GM12878 (cell line): ENCODE measurements around the gene PALLD. TPM values are rescaled to one million over a fixed set of nuclear protein-coding genes. Genes with fewer than 3 reads are reported as not detected.

Experiments used
- ATAC-seq: fragments of 200-7000 bp; cut with Tn5 transposase; 3 replicates; pipeline ENCODE4 v1.9.1; 2020; ENCODE audit warnings: mild to moderate bottlenecking, moderate library complexity
- BruUV-seq: library from RNA; stranded (reverse); fragments of 400-500 nt; replicated peaks from 2 replicates; lab custom pipeline; 2021; lab: Mats Ljungman, UMichigan
- CTCF ChIA-PET: fragments of 300-600 bp; sonication (Branson Sonifier 250); formaldehyde crosslinking; extraction: SDS; loops from one replicate; lab custom pipeline; 2021; ENCODE audit warnings: inconsistent platforms; lab: Yijun Ruan, JAX
- POLR2A ChIA-PET: fragments of 350-600 bp; formaldehyde crosslinking; extraction: SDS; loops from one replicate; lab custom pipeline; 2021; ENCODE audit warnings: inconsistent platforms; lab: Charles Lee
- RAD21 ChIA-PET: fragments of 300-600 bp; sonication (Branson Sonifier 250); formaldehyde crosslinking; loops from one replicate; lab custom pipeline; 2023; ENCODE audit warnings: antibody characterized with exemption; ENCODE audit not compliant: unreplicated experiment; lab: Charles Lee
- SMC1A ChIA-PET: fragments of 300-600 bp; sonication (Branson Sonifier 250); formaldehyde crosslinking; loops from one replicate; lab custom pipeline; 2023; ENCODE audit not compliant: unreplicated experiment, uncharacterized antibody; lab: Charles Lee
- DNase-seq: peaks from one replicate; pipeline ENCODE4 v3.0.0-alpha.2; 2011; ENCODE audit warnings: low read depth, low spot score
- FAIRE-seq: peaks from 3 replicates; lab custom pipeline; 2011; peaks lifted over from hg19 to GRCh38; lab: Jason Lieb, UNC
- H2AFZ ChIP-seq: 2 replicates; pipeline ENCODE4 v1.6.0; 2011; ENCODE audit warnings: low read depth, low read length, control low read depth; ENCODE audit not compliant: control insufficient read depth
- H3K27ac ChIP-seq: 2 replicates; pipeline ENCODE4 v1.5.1; 2011; ENCODE audit warnings: control low read depth; ENCODE audit not compliant: control insufficient read depth, insufficient read depth
- H3K27me3 ChIP-seq, 2 experiments: replicated peaks in 1 of 2; 2 replicates each; pipeline versions ENCODE4 v1.6.0 to v1.6.1; 2011; ENCODE audit warnings: low read length in 1 of 2; ENCODE audit not compliant: control insufficient read depth in 2 of 2, insufficient read depth in 2 of 2
- H3K36me3 ChIP-seq, 2 experiments: 2 replicates each; pipeline ENCODE4 v1.5.1; 2011; ENCODE audit warnings: low read length in 1 of 2; ENCODE audit not compliant: control insufficient read depth in 2 of 2, insufficient read depth in 2 of 2
- H3K4me1 ChIP-seq: 2 replicates; pipeline ENCODE4 v1.6.1; 2011; ENCODE audit warnings: mild to moderate bottlenecking, low read length, moderate library complexity, mixed read lengths; ENCODE audit not compliant: control insufficient read depth, insufficient read depth
- H3K4me2 ChIP-seq: 2 replicates; pipeline ENCODE4 v1.6.0; 2011; ENCODE audit warnings: control low read depth; ENCODE audit not compliant: control insufficient read depth, insufficient read depth
- H3K4me3 ChIP-seq: fragments of 200-600 bp; sonication (generic); 2 replicates; pipeline ENCODE4 v1.5.1; 2016
- H3K79me2 ChIP-seq: 2 replicates; pipeline ENCODE4 v1.6.0; 2011; ENCODE audit warnings: low read length; ENCODE audit not compliant: control insufficient read depth, insufficient read depth
- H3K9ac ChIP-seq: 2 replicates; pipeline ENCODE4 v1.8.0; 2011; ENCODE audit warnings: low read length, control low read depth, mixed read lengths; ENCODE audit not compliant: control insufficient read depth, insufficient read depth
- H3K9me3 ChIP-seq: replicated peaks from 3 replicates; pipeline ENCODE4 v1.5.1; 2011; ENCODE audit warnings: mild to moderate bottlenecking, low read length; ENCODE audit not compliant: control insufficient read depth, insufficient read depth
- H4K20me1 ChIP-seq: 2 replicates; pipeline ENCODE4 v1.6.0; 2011; ENCODE audit not compliant: control insufficient read depth, insufficient read depth
- BMI1 ChIP-seq: fragments of 450-650 bp; IDR thresholded peaks from 2 replicates; pipeline ENCODE4 v1.6.1; 2016; ENCODE audit warnings: mild to moderate bottlenecking, moderate library complexity, borderline replicate concordance
- DPF2 ChIP-seq: fragments of 450-650 bp; IDR thresholded peaks from 2 replicates; pipeline ENCODE4 v1.6.1; 2017; ENCODE audit warnings: mild to moderate bottlenecking
- NFIC ChIP-seq: IDR thresholded peaks from 2 replicates; pipeline ENCODE4 v1.6.1; 2012; ENCODE audit warnings: low read depth, mild to moderate bottlenecking, inconsistent platforms, low read length, moderate library complexity
- STAT3 ChIP-seq: IDR thresholded peaks from 2 replicates; pipeline ENCODE4 v1.6.1; 2011; ENCODE audit warnings: low read depth, low read length, improper control_type of control experiment
- SUZ12 ChIP-seq: fragments of 200-600 bp; sonication (generic); IDR thresholded peaks from one replicate; pipeline ENCODE4 v1.6.1; 2018; ENCODE audit warnings: antibody characterized with exemption, mild to moderate bottlenecking; ENCODE audit not compliant: unreplicated experiment
- WGBS: methylation state at CpG from one replicate; pipeline ENCODE4 v1.1.6; 2016; ENCODE audit warnings: low lambda C conversion rate; ENCODE audit not compliant: insufficient replicate concordance, insufficient coverage; ENCODE audit errors: missing lambda C conversion rate; 5-methylcytosine and 5-hydroxymethylcytosine counted together
- in situ Hi-C: fragments of 300-500 bp; cut with MboI; formaldehyde crosslinking; loops from 9 replicates; pipeline ENCODE4 v1.14.3; 2018; ENCODE audit warnings: mixed read lengths
- intact Hi-C: fragments of 100-400 bp; cut with micrococcal nuclease; formaldehyde crosslinking; loops from one replicate; pipeline ENCODE4 v1.14.2; 2022; ENCODE audit not compliant: unreplicated experiment
- polyA plus RNA-seq, 11 experiments: library from polyadenylated mRNA; depleted of rRNA in 4 of 11; unstranded in 6 of 11; stranded (reverse) in 5 of 11; fragments of >200 nt; fragmentation: Nextera tagmentation in 4 of 11; fragmentation: Illumina TruSeq in 1 of 11; extraction: Ambion mirVana in 4 of 11; extraction: Trizol in 1 of 11; gene quantifications; 1 replicate in 1 of 11; 2 replicates in 10 of 11; pipeline versions ENCODE4 v1.2.1 to v1.2.3, GENCODE V29; 2011 to 2016; ENCODE audit warnings: inconsistent platforms in 2 of 11, missing spikeins in 2 of 11, low read depth in 1 of 11
- total RNA-seq, 4 experiments: library from RNA; depleted of rRNA in 3 of 4; stranded (reverse); fragments of >200 nt in 3 of 4; fragmentation: Illumina TruSeq in 1 of 4; extraction: Trizol in 1 of 4; gene quantifications; 2 replicates each; pipeline versions ENCODE4 v1.2.1 to v1.2.3, GENCODE V29; 2013 to 2021
- TF ChIP-seq, protein P1 (sequence below): IDR thresholded peaks from 2 replicates; pipeline ENCODE4 v1.6.1; 2011; ENCODE audit warnings: low read depth, low read length, improper control_type of control experiment, borderline replicate concordance
- TF ChIP-seq, protein P2 (sequence below): fragments of 450-650 bp; IDR thresholded peaks from 2 replicates; pipeline ENCODE4 v1.6.1; 2016; ENCODE audit warnings: mild to moderate bottlenecking, moderate library complexity, borderline replicate concordance

PALLD gene
- total and polyA plus RNA-seq, 10 of the 15 experiments (the other 5 are each of a cell fraction or from before 2014, with no cell fraction given) = 1.0 to 7.7 (median 1.7) TPM

DNA sequence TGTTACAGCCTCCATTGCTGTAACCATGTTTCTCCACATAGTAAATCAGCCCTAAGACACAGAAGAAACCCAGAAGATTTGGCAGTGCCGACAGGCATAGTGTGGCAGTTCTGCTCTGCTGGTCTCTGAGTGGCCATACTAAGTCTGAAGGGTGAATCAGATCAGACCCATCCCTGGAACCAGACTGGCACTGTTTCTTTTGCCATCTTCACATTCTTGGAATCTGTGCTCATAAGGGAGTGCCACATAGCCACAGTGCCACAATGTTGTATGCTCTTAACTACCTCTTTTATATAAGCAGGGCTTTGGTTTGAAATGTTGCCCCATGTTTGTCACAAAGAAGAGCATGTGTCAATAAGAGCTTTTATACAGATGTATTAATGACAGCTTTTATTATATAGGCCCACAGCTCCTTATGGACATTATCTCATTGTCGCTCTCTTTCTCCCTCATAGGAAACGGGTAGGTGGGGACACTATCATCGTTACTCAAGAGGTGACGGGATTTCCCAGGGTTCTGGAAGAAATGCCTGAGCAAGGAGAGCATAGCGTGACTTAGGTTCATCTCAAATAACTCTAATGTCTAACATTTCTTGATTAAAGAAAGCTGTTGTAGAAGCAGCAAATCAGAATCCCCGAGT, 385.0 kb downstream of the PALLD start:
- intact Hi-C loops (no loop called here), in situ Hi-C loops (no loop called here)
- no peak overlapping the region for H3K4me2 ChIP-seq
- H2AFZ ChIP-seq = no peak overlapping the region
- peak; percentile 4; the same call in 1 of the 3 replicates for ATAC-seq
- H3K9me3 ChIP-seq = no peaks in the 10 kb centered on the region
- ChIA-PET CTCF (no interaction called here), SMC1A (interaction anchor here (0.6 to 1.3 kb wide), 4 partner anchors 10 to 296 kb away, joined by 3 to 4 read pairs (median 3); no protein-coding TSS in a partner anchor), RAD21 (interaction anchor here (0.9 kb wide), 1 partner anchor 171 kb away, joined by 4 read pairs; no protein-coding TSS in a partner anchor), POLR2A (no interaction called here)
- 74% methylated on average over 7 of the region's 7 CpGs for WGBS
- H4K20me1 ChIP-seq = no peaks in the 10 kb centered on the region
- H3K27me3 ChIP-seq = no peaks in the 10 kb centered on the region
- no TSS peak for BruUV-seq
- DNase-seq = no peak
- no peak overlapping the region for H3K9ac ChIP-seq
- no peaks in the 10 kb centered on the region for H3K36me3 ChIP-seq
- H3K4me1 ChIP-seq = 0 out of 2 replicates have a peak, but pooled peaks cover 4% of the 10 kb centered on the region
- H3K27ac ChIP-seq = no peak overlapping the region
- no peak overlapping the region for H3K4me3 ChIP-seq
- TF ChIP-seq STAT3 = no peak
- no peaks in the 10 kb centered on the region for H3K79me2 ChIP-seq
- no peak for FAIRE-seq

DNA sequence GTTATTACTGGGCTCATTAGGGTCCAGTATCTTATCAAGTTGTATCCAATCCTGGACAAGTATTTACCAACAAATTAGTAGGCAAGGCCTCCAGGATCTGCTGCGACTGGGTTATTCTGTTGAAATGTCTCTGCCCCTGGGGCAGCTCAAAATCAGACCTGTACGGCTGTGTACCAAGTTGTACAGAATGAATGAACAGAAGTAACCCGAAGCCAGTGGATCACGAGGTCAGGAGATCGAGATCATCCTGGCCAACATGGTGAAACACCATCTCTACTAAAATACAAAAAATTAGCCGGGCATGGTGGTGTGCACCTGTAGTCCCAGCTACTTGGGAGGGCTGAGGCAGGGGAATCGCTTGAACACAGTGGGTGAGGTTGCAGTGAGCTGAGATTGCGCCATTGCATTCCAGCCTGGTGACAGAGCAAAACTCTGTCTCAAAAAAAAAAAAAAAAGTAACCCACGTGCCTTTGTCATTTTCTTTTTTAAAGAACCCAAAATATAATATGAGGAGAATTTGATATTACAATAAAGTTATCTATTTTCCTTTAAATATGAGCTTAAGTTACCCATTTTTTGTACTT, 385.9 kb downstream of the PALLD start:
- Histone ChIP-seq H3K36me3 (no peaks in the 10 kb centered on the region), H2AFZ (no peak overlapping the region), H3K27ac (no peak overlapping the region), H3K27me3 (no peaks in the 10 kb centered on the region), H3K4me2 (no peak overlapping the region), H3K79me2 (no peaks in the 10 kb centered on the region), H3K4me3 (no peak overlapping the region), H3K9ac (no peak overlapping the region), H3K4me1 (0 out of 2 replicates have a peak, but pooled peaks cover 4% of the 10 kb centered on the region), H4K20me1 (no peaks in the 10 kb centered on the region), H3K9me3 (no peaks in the 10 kb centered on the region)
- no peak for ATAC-seq
- no peak for FAIRE-seq
- no peak for DNase-seq
- intact Hi-C loops = no loop called here
- CTCF ChIA-PET = interaction anchor here (0.6 to 0.7 kb wide), 4 partner anchors 76 to 637 kb away, joined by 3 to 4 read pairs (median 4); no protein-coding TSS in a partner anchor
- in situ Hi-C loops = no loop called here
- RAD21 ChIA-PET = interaction anchor here (0.8 to 0.9 kb wide), 2 partner anchors 46 to 172 kb away, joined by 3 to 4 read pairs; no protein-coding TSS in a partner anchor
- POLR2A ChIA-PET = interaction anchor here (0.6 to 1.2 kb wide), 2 partner anchors 10 to 51 kb away, joined by 3 read pairs; no protein-coding TSS in a partner anchor
- SMC1A ChIA-PET = interaction anchor here (0.6 to 1.3 kb wide), 7 partner anchors 10 to 299 kb away, joined by 3 to 4 read pairs (median 3); no protein-coding TSS in a partner anchor
- no TSS peak for BruUV-seq
- WGBS = 69% methylated on average over 8 of the region's 9 CpGs
- TF ChIP-seq STAT3 (no peak), BMI1 (no peak), SUZ12 (no peak), DPF2 (no peak), NFIC (no peak)
- TF ChIP-seq, protein P1, sequence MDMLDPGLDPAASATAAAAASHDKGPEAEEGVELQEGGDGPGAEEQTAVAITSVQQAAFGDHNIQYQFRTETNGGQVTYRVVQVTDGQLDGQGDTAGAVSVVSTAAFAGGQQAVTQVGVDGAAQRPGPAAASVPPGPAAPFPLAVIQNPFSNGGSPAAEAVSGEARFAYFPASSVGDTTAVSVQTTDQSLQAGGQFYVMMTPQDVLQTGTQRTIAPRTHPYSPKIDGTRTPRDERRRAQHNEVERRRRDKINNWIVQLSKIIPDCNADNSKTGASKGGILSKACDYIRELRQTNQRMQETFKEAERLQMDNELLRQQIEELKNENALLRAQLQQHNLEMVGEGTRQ = no peak
- TF ChIP-seq, protein P2, sequence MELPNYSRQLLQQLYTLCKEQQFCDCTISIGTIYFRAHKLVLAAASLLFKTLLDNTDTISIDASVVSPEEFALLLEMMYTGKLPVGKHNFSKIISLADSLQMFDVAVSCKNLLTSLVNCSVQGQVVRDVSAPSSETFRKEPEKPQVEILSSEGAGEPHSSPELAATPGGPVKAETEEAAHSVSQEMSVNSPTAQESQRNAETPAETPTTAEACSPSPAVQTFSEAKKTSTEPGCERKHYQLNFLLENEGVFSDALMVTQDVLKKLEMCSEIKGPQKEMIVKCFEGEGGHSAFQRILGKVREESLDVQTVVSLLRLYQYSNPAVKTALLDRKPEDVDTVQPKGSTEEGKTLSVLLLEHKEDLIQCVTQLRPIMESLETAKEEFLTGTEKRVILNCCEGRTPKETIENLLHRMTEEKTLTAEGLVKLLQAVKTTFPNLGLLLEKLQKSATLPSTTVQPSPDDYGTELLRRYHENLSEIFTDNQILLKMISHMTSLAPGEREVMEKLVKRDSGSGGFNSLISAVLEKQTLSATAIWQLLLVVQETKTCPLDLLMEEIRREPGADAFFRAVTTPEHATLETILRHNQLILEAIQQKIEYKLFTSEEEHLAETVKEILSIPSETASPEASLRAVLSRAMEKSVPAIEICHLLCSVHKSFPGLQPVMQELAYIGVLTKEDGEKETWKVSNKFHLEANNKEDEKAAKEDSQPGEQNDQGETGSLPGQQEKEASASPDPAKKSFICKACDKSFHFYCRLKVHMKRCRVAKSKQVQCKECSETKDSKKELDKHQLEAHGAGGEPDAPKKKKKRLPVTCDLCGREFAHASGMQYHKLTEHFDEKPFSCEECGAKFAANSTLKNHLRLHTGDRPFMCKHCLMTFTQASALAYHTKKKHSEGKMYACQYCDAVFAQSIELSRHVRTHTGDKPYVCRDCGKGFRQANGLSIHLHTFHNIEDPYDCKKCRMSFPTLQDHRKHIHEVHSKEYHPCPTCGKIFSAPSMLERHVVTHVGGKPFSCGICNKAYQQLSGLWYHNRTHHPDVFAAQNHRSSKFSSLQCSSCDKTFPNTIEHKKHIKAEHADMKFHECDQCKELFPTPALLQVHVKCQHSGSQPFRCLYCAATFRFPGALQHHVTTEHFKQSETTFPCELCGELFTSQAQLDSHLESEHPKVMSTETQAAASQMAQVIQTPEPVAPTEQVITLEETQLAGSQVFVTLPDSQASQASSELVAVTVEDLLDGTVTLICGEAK = no peak
